VCaP (cell line): ENCODE measurements around the gene FIP1L1.

Experiments
- H3K27ac ChIP-seq: fragments of 450-650 bp; 2 replicates; pipeline ENCODE4 v1.5.1; 2017
- TF ChIP-seq, protein P1 (sequence below): fragments of 450-650 bp; conservative IDR thresholded peaks from 2 replicates; pipeline ENCODE4 v1.5.1; 2017; ENCODE audit warnings: mild to moderate bottlenecking, moderate library complexity

The FIP1L1 gene

GRCh38 chr4:53507671-53508286 is 130.3 kb downstream of the FIP1L1 start:
- TF ChIP-seq, protein P1, sequence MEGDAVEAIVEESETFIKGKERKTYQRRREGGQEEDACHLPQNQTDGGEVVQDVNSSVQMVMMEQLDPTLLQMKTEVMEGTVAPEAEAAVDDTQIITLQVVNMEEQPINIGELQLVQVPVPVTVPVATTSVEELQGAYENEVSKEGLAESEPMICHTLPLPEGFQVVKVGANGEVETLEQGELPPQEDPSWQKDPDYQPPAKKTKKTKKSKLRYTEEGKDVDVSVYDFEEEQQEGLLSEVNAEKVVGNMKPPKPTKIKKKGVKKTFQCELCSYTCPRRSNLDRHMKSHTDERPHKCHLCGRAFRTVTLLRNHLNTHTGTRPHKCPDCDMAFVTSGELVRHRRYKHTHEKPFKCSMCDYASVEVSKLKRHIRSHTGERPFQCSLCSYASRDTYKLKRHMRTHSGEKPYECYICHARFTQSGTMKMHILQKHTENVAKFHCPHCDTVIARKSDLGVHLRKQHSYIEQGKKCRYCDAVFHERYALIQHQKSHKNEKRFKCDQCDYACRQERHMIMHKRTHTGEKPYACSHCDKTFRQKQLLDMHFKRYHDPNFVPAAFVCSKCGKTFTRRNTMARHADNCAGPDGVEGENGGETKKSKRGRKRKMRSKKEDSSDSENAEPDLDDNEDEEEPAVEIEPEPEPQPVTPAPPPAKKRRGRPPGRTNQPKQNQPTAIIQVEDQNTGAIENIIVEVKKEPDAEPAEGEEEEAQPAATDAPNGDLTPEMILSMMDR, result no peak

DNA sequence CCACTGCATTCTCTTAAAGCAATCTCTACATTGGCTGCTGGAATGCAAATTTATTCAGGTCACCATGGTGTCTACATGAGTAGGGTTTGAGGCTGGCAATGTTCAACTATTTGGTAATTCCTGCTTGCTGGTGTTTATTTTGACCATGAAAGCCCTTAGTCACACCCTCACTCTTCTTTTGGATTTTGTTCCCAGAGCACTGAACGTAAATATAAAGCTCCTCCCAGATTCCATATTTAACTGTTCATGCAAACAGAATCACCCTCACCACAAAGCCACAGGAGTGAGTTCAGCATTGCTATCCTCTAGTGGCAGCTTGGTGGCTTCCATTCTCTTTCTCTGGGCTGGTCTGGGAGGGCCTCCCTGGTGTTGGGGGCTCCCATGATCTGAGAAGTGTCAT is 131.0 kb downstream of the FIP1L1 start:
- TF ChIP-seq, protein P1, result no peak
- no peak overlapping the region for H3K27ac ChIP-seq

More at GRCh38 chr4:53507671-53508286, 130.3 kb downstream of the FIP1L1 start:
- H3K27ac ChIP-seq, result no peak overlapping the region

DNA sequence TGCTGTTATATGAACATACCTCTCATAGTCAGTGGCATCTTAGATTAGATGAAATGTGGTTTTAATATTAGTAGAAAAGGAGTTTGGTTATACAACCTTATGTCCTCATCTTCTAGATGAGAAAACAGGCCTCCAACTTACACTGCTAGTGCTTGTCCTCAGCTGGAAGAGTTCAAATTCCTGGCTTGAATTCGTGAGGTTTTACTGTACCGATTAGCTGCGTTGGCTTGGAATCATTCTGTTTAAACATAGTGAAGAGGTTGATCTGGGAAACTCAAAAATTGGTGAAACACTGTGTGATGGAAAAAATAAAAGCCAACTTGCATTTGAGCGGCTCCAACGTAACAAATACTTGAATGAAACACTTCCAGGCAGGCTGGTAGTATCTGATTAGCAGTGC is 132.9 kb downstream of the FIP1L1 start:
- TF ChIP-seq, protein P1, result no peak
- H3K27ac ChIP-seq, result no peak overlapping the region
